ENCODE results near the gene TPD52L1.

- TF ChIP-seq CTCF (IDR thresholded peaks at IDR 0.05): no peak
- TF ChIP-seq EZH2 (IDR thresholded peaks at IDR 0.05; ENCODE audit: borderline replicate concordance, insufficient read depth, low read depth, low read length, poor library complexity, severe bottlenecking): no peak
Measured at GRCh38 chr6:125216015-125216414, 62.4 kb downstream of the TPD52L1 start.
